Naive thymus-derived CD4-positive, alpha-beta T cell (primary cell): ENCODE results near the gene DOCK4. TPM values are rescaled to one million over a fixed set of nuclear protein-coding genes. Genes with fewer than 3 reads are reported as not detected.

Experiments
- ATAC-seq: fragments of 150-1000 bp; cut with Tn5 transposase; 2 replicates; pipeline ENCODE4 v1.10.0; 2021; ENCODE audit warnings: mild to moderate bottlenecking, moderate library complexity
- CTCF ChIA-PET: fragments of 350-600 bp; sonication (Branson Sonifier 250); formaldehyde crosslinking; loops from one replicate; lab custom pipeline; 2021; ENCODE audit warnings: antibody characterized with exemption; lab: Charles Lee
- POLR2A ChIA-PET: fragments of 350-600 bp; sonication (Branson Sonifier 250); formaldehyde crosslinking; loops from one replicate; lab custom pipeline; 2021; ENCODE audit warnings: antibody characterized with exemption, inconsistent platforms; lab: Charles Lee
- DNase-seq, 9 donors: peaks; one replicate each; pipeline versions ENCODE4 v3.0.0 to v3.0.0-alpha.2; 2020 to 2022; ENCODE audit warnings: mixed read lengths in 1 of 9
- H3K27ac ChIP-seq: one replicate; pipeline ENCODE4 v1.7.0; 2013; ENCODE audit warnings: mild to moderate bottlenecking, low read depth, low read length, moderate library complexity
- H3K27me3 ChIP-seq, 2 donors: one replicate each; pipeline ENCODE4 v1.7.0; 2013; ENCODE audit warnings: low read length in 2 of 2, mild to moderate bottlenecking in 2 of 2, moderate library complexity in 2 of 2; ENCODE audit not compliant: control insufficient read depth in 2 of 2, insufficient read depth in 2 of 2
- H3K36me3 ChIP-seq, 3 experiments: 1 replicate in 2 of 3; 2 replicates in 1 of 3; pipeline ENCODE4 v1.7.0; 2013; ENCODE audit warnings: low read length in 3 of 3, mild to moderate bottlenecking in 3 of 3, moderate library complexity in 1 of 3; ENCODE audit not compliant: insufficient read depth in 3 of 3, control insufficient read depth in 2 of 3
- H3K4me1 ChIP-seq, 2 donors: one replicate each; pipeline ENCODE4 v1.7.0; 2013; ENCODE audit warnings: low read length in 2 of 2, mild to moderate bottlenecking in 2 of 2, moderate library complexity in 1 of 2; ENCODE audit not compliant: control insufficient read depth in 2 of 2, insufficient read depth in 2 of 2
- H3K4me3 ChIP-seq: 2 replicates; pipeline ENCODE4 v1.7.0; 2013; ENCODE audit warnings: mild to moderate bottlenecking, low read length
- H3K9me3 ChIP-seq, 3 experiments: 1 replicate in 2 of 3; 2 replicates in 1 of 3; pipeline ENCODE4 v1.7.0; 2013; ENCODE audit warnings: low read length in 3 of 3; ENCODE audit not compliant: control insufficient read depth in 2 of 3
- H3K27ac Mint-ChIP-seq, 9 donors: one replicate each; pipeline ENCODE4 v1.8.0; 2020 to 2022; ENCODE audit warnings: mixed read lengths in 9 of 9, mild to moderate bottlenecking in 8 of 9, moderate library complexity in 5 of 9, inconsistent platforms in 2 of 9
- H3K27me3 Mint-ChIP-seq, 5 donors: one replicate each; pipeline ENCODE4 v1.8.0; 2021 to 2022; ENCODE audit warnings: mixed read lengths in 5 of 5, mild to moderate bottlenecking in 1 of 5
- H3K36me3 Mint-ChIP-seq, 5 donors: one replicate each; pipeline ENCODE4 v1.8.0; 2020 to 2022; ENCODE audit warnings: mixed read lengths in 5 of 5, mild to moderate bottlenecking in 3 of 5, inconsistent platforms in 1 of 5
- H3K4me1 Mint-ChIP-seq, 7 donors: one replicate each; pipeline ENCODE4 v1.8.0; 2020 to 2022; ENCODE audit warnings: mixed read lengths in 7 of 7, mild to moderate bottlenecking in 3 of 7, inconsistent platforms in 1 of 7
- H3K4me3 Mint-ChIP-seq, 10 donors: one replicate each; pipeline ENCODE4 v1.8.0; 2020 to 2022; ENCODE audit warnings: mild to moderate bottlenecking in 10 of 10, mixed read lengths in 10 of 10, moderate library complexity in 6 of 10, inconsistent platforms in 2 of 10
- H3K9me3 Mint-ChIP-seq, 11 donors: one replicate each; pipeline ENCODE4 v1.8.0; 2020 to 2022; ENCODE audit warnings: mixed read lengths in 11 of 11, mild to moderate bottlenecking in 4 of 11, inconsistent platforms in 1 of 11, moderate library complexity in 1 of 11
- intact Hi-C, 2 donors: fragments of 100-400 bp; cut with micrococcal nuclease; formaldehyde crosslinking; loops; one replicate each; pipeline ENCODE4 v1.15.1; 2023
- polyA plus RNA-seq, 2 donors: library from polyadenylated mRNA; unstranded; fragments of 300-500 nt; fragmentation: Illumina TruSeq; gene quantifications; one replicate each; pipeline ENCODE4 v1.2.3, GENCODE V29; 2021
- total RNA-seq, 6 experiments: library from RNA in 5 of 6; stranded (reverse) in 5 of 6; gene quantifications; 1 replicate in 5 of 6; 2 replicates in 1 of 6; pipeline ENCODE4 v1.2.3 and lab custom pipeline; 2021 to 2026

DOCK4 gene
- total and polyA plus RNA-seq, 7 experiments from 2014 or later, result 0.16 to 3.1 (median 2.2) TPM; not detected in 1

GRCh38 chr7:112015146-112015545, 191.1 kb downstream of the DOCK4 start:
- ChIA-PET POLR2A (no interaction called here), CTCF (no interaction called here)
- Histone ChIP-seq H3K4me1 (no peaks in the 10 kb centered on the region), H3K27ac (no peak overlapping the region), H3K4me3 (no peak overlapping the region), H3K27me3 (no peaks in the 10 kb centered on the region), H3K36me3 (no peaks in the 10 kb centered on the region), H3K9me3 (no peaks in the 10 kb centered on the region)
- DNase-seq (no peak), ATAC-seq (no peak)
- Mint-ChIP-seq H3K36me3 (no peaks in the 10 kb centered on the region), H3K27ac (no peak overlapping the region), H3K27me3 (peaks cover 2 to 13% (median 6%) of the 10 kb centered on the region in 5 donors), H3K9me3 (peaks cover 0 to 2% (median 0%) of the 10 kb centered on the region in 11 donors), H3K4me1 (no peaks in the 10 kb centered on the region), H3K4me3 (no peak overlapping the region)
- intact Hi-C loops, result no loop called here

- ATAC-seq (no peak), DNase-seq (no peak)
- H3K27me3 Mint-ChIP-seq, result peaks cover 2 to 13% (median 6%) of the 10 kb centered on the region in 5 donors
- POLR2A ChIA-PET, result no interaction called here
- Histone ChIP-seq H3K27ac (no peak overlapping the region), H3K9me3 (no peaks in the 10 kb centered on the region), H3K27me3 (no peaks in the 10 kb centered on the region), H3K4me1 (no peaks in the 10 kb centered on the region), H3K36me3 (no peaks in the 10 kb centered on the region), H3K4me3 (no peak overlapping the region)
- no peak overlapping the region for H3K27ac Mint-ChIP-seq
- H3K4me1 Mint-ChIP-seq, result no peaks in the 10 kb centered on the region
- no peaks in the 10 kb centered on the region for H3K36me3 Mint-ChIP-seq
- H3K9me3 Mint-ChIP-seq, result peaks cover 0 to 2% (median 0%) of the 10 kb centered on the region in 11 donors
- no peak overlapping the region for H3K4me3 Mint-ChIP-seq
- intact Hi-C loops, result no loop called here
- CTCF ChIA-PET, result no interaction called here
Measured at GRCh38 chr7:112014347-112014746, 191.9 kb downstream of the DOCK4 start.

- ChIA-PET CTCF (no interaction called here), POLR2A (no interaction called here)
- DNase-seq (no peak), ATAC-seq (no peak)
- Histone ChIP-seq H3K27ac (no peak overlapping the region), H3K36me3 (no peaks in the 10 kb centered on the region), H3K4me3 (no peak overlapping the region), H3K4me1 (no peaks in the 10 kb centered on the region), H3K9me3 (no peaks in the 10 kb centered on the region), H3K27me3 (no peaks in the 10 kb centered on the region)
- no peak overlapping the region for H3K27ac Mint-ChIP-seq
- intact Hi-C loops, result no loop called here
- H3K4me1 Mint-ChIP-seq, result no peaks in the 10 kb centered on the region
- H3K27me3 Mint-ChIP-seq, result peaks cover 2 to 13% (median 6%) of the 10 kb centered on the region in 5 donors
- no peaks in the 10 kb centered on the region for H3K36me3 Mint-ChIP-seq
- peaks cover 0 to 2% (median 0%) of the 10 kb centered on the region in 11 donors for H3K9me3 Mint-ChIP-seq
- H3K4me3 Mint-ChIP-seq, result no peak overlapping the region
Measured at GRCh38 chr7:112013274-112013673, 192.9 kb downstream of the DOCK4 start.

GRCh38 chr7:112012242-112012641, 194.0 kb downstream of the DOCK4 start:
- Mint-ChIP-seq H3K27me3 (peaks cover 1 to 13% (median 2%) of the 10 kb centered on the region in 5 donors), H3K36me3 (no peaks in the 10 kb centered on the region), H3K4me1 (no peaks in the 10 kb centered on the region), H3K9me3 (peaks cover 0 to 2% (median 0%) of the 10 kb centered on the region in 11 donors), H3K4me3 (no peak overlapping the region), H3K27ac (no peak overlapping the region)
- H3K36me3 ChIP-seq, result no peaks in the 10 kb centered on the region
- H3K27me3 ChIP-seq, result no peaks in the 10 kb centered on the region
- no peaks in the 10 kb centered on the region for H3K4me1 ChIP-seq
- no peak overlapping the region for H3K4me3 ChIP-seq
- no peak for ATAC-seq
- no peak for DNase-seq
- ChIA-PET POLR2A (no interaction called here), CTCF (no interaction called here)
- H3K27ac ChIP-seq, result no peak overlapping the region
- intact Hi-C loops, result no loop called here
- no peaks in the 10 kb centered on the region for H3K9me3 ChIP-seq

GRCh38 chr7:112010994-112011393, 195.2 kb downstream of the DOCK4 start:
- H3K9me3 Mint-ChIP-seq, result peaks cover 0 to 2% (median 0%) of the 10 kb centered on the region in 11 donors
- H3K36me3 Mint-ChIP-seq, result no peaks in the 10 kb centered on the region

GRCh38 chr7:112010109-112010508, 196.1 kb downstream of the DOCK4 start:
- Histone ChIP-seq H3K4me3 (no peak overlapping the region), H3K9me3 (no peaks in the 10 kb centered on the region), H3K36me3 (no peaks in the 10 kb centered on the region), H3K4me1 (no peaks in the 10 kb centered on the region), H3K27ac (no peak overlapping the region), H3K27me3 (no peaks in the 10 kb centered on the region)
- Mint-ChIP-seq H3K9me3 (peaks cover 0 to 3% (median 0%) of the 10 kb centered on the region in 11 donors), H3K27me3 (peaks cover 0 to 13% (median 2%) of the 10 kb centered on the region in 5 donors), H3K27ac (no peak overlapping the region), H3K36me3 (no peaks in the 10 kb centered on the region), H3K4me1 (peaks cover 0 to 2% (median 0%) of the 10 kb centered on the region in 7 donors), H3K4me3 (no peak overlapping the region)
- no peak for ATAC-seq
- no peak for DNase-seq
- CTCF ChIA-PET, result no interaction called here
- intact Hi-C loops, result no loop called here
- POLR2A ChIA-PET, result no interaction called here

More at GRCh38 chr7:112010994-112011393, 195.2 kb downstream of the DOCK4 start:
- Histone ChIP-seq H3K27me3 (no peaks in the 10 kb centered on the region), H3K4me3 (no peak overlapping the region), H3K36me3 (no peaks in the 10 kb centered on the region), H3K4me1 (no peaks in the 10 kb centered on the region), H3K9me3 (no peaks in the 10 kb centered on the region), H3K27ac (no peak overlapping the region)
- ATAC-seq (no peak), DNase-seq (no peak)
- no peaks in the 10 kb centered on the region for H3K4me1 Mint-ChIP-seq
- POLR2A ChIA-PET, result no interaction called here
- intact Hi-C loops, result no loop called here
- no peak overlapping the region for H3K4me3 Mint-ChIP-seq
- CTCF ChIA-PET, result no interaction called here
- peaks cover 0 to 13% (median 2%) of the 10 kb centered on the region in 5 donors for H3K27me3 Mint-ChIP-seq
- no peak overlapping the region for H3K27ac Mint-ChIP-seq

- H3K9me3 ChIP-seq, result no peaks in the 10 kb centered on the region
- H3K27me3 ChIP-seq, result no peaks in the 10 kb centered on the region
- Mint-ChIP-seq H3K4me3 (no peak overlapping the region), H3K9me3 (peaks cover 0 to 3% (median 0%) of the 10 kb centered on the region in 11 donors), H3K27ac (no peak overlapping the region), H3K27me3 (peaks cover 0 to 13% (median 2%) of the 10 kb centered on the region in 5 donors), H3K36me3 (no peaks in the 10 kb centered on the region), H3K4me1 (peaks cover 0 to 2% (median 0%) of the 10 kb centered on the region in 7 donors)
- no peaks in the 10 kb centered on the region for H3K36me3 ChIP-seq
- CTCF ChIA-PET, result no interaction called here
- POLR2A ChIA-PET, result no interaction called here
- no peak overlapping the region for H3K4me3 ChIP-seq
- H3K27ac ChIP-seq, result no peak overlapping the region
- no peaks in the 10 kb centered on the region for H3K4me1 ChIP-seq
- intact Hi-C loops, result no loop called here
- ATAC-seq, result no peak
- no peak for DNase-seq
Measured at GRCh38 chr7:112009081-112009480, 197.1 kb downstream of the DOCK4 start.
